Natural killer cell (primary cell): ENCODE measurements around the gene NINJ1. TPM values are rescaled to one million over a fixed set of nuclear protein-coding genes. Genes with fewer than 3 reads are reported as not detected.

Experiments used
- ATAC-seq, 3 donors: fragments of 150-1000 bp in 2 of 3; fragments of 200-7000 bp in 1 of 3; cut with Tn5 transposase; 1 replicate in 1 of 3; 2 replicates in 2 of 3; pipeline ENCODE4 v1.10.0; 2021; ENCODE audit warnings: mild to moderate bottlenecking in 2 of 3, moderate library complexity in 2 of 3
- DNase-seq, 2 donors: peaks; one replicate each; pipeline versions ENCODE4 v3.0.0 to v3.0.0-alpha.2; 2013 to 2021; ENCODE audit warnings: mixed read lengths in 1 of 2
- H3K27ac ChIP-seq: one replicate; pipeline ENCODE4 v1.5.1; 2013; ENCODE audit warnings: mild to moderate bottlenecking, low read length
- H3K27me3 ChIP-seq: one replicate; pipeline ENCODE4 v1.6.1; 2013; ENCODE audit warnings: low read length; ENCODE audit not compliant: control insufficient read depth, insufficient read depth
- H3K36me3 ChIP-seq: one replicate; pipeline ENCODE4 v1.6.1; 2013; ENCODE audit warnings: low read length; ENCODE audit not compliant: control insufficient read depth, insufficient read depth
- H3K4me1 ChIP-seq: one replicate; pipeline ENCODE4 v1.6.1; 2013; ENCODE audit warnings: low read length; ENCODE audit not compliant: control insufficient read depth, insufficient read depth
- H3K4me3 ChIP-seq: one replicate; pipeline ENCODE4 v1.5.1; 2013; ENCODE audit warnings: low read length
- H3K9me3 ChIP-seq: one replicate; pipeline ENCODE4 v1.6.1; 2013; ENCODE audit warnings: low read length; ENCODE audit not compliant: control insufficient read depth, insufficient read depth
- H3K27ac Mint-ChIP-seq, 2 donors: one replicate each; pipeline ENCODE4 v1.8.0; 2022; ENCODE audit warnings: mild to moderate bottlenecking in 2 of 2, mixed read lengths in 2 of 2, moderate library complexity in 1 of 2
- H3K27me3 Mint-ChIP-seq, 2 donors: one replicate each; pipeline ENCODE4 v1.8.0; 2022; ENCODE audit warnings: low read depth in 2 of 2, mixed read lengths in 2 of 2
- H3K36me3 Mint-ChIP-seq: one replicate; pipeline ENCODE4 v1.8.0; 2022; ENCODE audit warnings: mixed read lengths
- H3K4me1 Mint-ChIP-seq, 2 donors: one replicate each; pipeline ENCODE4 v1.8.0; 2022; ENCODE audit warnings: mixed read lengths in 2 of 2
- H3K4me3 Mint-ChIP-seq: one replicate; pipeline ENCODE4 v1.8.0; 2022; ENCODE audit warnings: mild to moderate bottlenecking, moderate library complexity, mixed read lengths
- H3K9me3 Mint-ChIP-seq, 2 donors: one replicate each; pipeline ENCODE4 v1.8.0; 2022; ENCODE audit warnings: mixed read lengths in 2 of 2
- CTCF ChIP-seq: fragments of 200-600 bp; IDR thresholded peaks from one replicate; pipeline ENCODE4 v1.8.0; 2022; ENCODE audit warnings: antibody characterized with exemption
- WGBS: methylation state at CpG from one replicate; pipeline ENCODE4 v1.1.7; 2013; ENCODE audit warnings: missing lambda C conversion rate; ENCODE audit not compliant: insufficient coverage; 5-methylcytosine and 5-hydroxymethylcytosine counted together
- intact Hi-C: fragments of 100-400 bp; cut with micrococcal nuclease; formaldehyde crosslinking; loops from one replicate; pipeline ENCODE4 v1.14.2; 2022
- total RNA-seq, 4 donors: library from RNA; stranded (reverse); fragments of 120-200 nt in 1 of 4; gene quantifications; one replicate each; pipeline versions ENCODE4 v1.2.3 to v1.2.4, GENCODE V29; 2013 to 2022

NINJ1 gene
- total RNA-seq, 3 donors from 2014 or later (not counting 1 experiment from before 2014, with no cell fraction given), result 87.3 to 121 (median 93.8) TPM

DNA sequence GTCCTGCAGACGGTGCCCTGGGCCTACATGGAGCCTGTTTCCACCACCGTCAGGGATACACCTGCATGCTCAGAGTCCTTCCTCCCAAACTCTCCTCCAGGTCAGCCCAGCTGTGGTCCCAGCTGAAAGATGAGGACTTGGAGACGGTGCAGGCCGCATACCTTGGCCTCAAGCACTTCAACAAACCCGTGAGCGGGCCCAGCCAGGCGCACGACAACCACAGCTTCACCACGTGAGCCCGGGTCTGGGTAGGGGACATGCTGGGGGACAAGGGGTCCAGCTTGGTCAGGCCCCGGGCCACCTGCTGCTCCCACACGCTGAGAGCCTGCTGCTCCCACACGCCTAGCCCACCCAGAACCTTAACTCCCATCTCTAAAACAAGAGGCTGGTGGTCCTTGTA, 54.7 kb downstream of the NINJ1 start:
- intact Hi-C loops, result no loop called here
- Histone ChIP-seq H3K4me3 (no peak overlapping the region), H3K9me3 (no peaks in the 10 kb centered on the region), H3K27ac (no peak overlapping the region), H3K4me1 (peaks cover 26% of the 10 kb centered on the region), H3K36me3 (peaks cover 4% of the 10 kb centered on the region), H3K27me3 (peaks cover 8% of the 10 kb centered on the region)
- Mint-ChIP-seq H3K4me1 (peaks cover 5 to 8% of the 10 kb centered on the region in 2 donors), H3K4me3 (no peak overlapping the region), H3K27ac (no peak overlapping the region), H3K9me3 (no peaks in the 10 kb centered on the region), H3K27me3 (peaks cover 44 to 59% of the 10 kb centered on the region in 2 donors), H3K36me3 (no peaks in the 10 kb centered on the region)
- DNase-seq (no peak), ATAC-seq (no peak)
- TF ChIP-seq CTCF, result no peak
- WGBS, result 82% methylated on average over 13 of the region's 13 CpGs

DNA sequence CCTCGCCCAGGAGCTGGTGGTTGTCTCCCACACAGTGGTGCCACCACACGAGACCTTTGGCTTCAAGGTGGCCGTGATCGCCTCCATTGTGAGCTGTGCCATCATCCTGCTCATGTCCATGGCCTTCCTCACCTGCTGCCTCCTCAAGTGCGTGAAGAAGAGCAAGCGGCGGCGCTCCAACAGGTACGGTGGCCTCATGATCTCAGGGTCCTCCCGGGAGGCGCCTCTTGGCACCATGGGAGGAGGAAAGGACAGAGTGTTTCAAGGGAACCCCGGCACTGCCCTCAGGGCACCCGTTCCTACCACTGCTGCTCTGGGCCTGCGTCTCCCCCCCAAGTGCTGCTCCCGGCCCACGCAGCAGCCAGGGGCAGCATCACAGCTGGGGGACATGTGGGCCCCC, 56.2 kb downstream of the NINJ1 start:
- ATAC-seq (no peak), DNase-seq (no peak)
- 96% methylated on average over 16 of the region's 16 CpGs for WGBS
- TF ChIP-seq CTCF, result no peak
- peaks cover 5% of the 10 kb centered on the region for H3K27me3 ChIP-seq
- H3K4me1 ChIP-seq, result peaks cover 14% of the 10 kb centered on the region
- peaks cover 4% of the 10 kb centered on the region for H3K36me3 ChIP-seq
- intact Hi-C loops, result no loop called here
- no peaks in the 10 kb centered on the region for H3K4me1 Mint-ChIP-seq
- peaks cover 42 to 52% of the 10 kb centered on the region in 2 donors for H3K27me3 Mint-ChIP-seq
- no peak overlapping the region for H3K4me3 Mint-ChIP-seq
- no peak overlapping the region for H3K27ac ChIP-seq
- no peaks in the 10 kb centered on the region for H3K9me3 ChIP-seq
- H3K36me3 Mint-ChIP-seq, result no peaks in the 10 kb centered on the region
- H3K9me3 Mint-ChIP-seq, result no peaks in the 10 kb centered on the region
- H3K4me3 ChIP-seq, result no peak overlapping the region
- H3K27ac Mint-ChIP-seq, result no peak overlapping the region

DNA sequence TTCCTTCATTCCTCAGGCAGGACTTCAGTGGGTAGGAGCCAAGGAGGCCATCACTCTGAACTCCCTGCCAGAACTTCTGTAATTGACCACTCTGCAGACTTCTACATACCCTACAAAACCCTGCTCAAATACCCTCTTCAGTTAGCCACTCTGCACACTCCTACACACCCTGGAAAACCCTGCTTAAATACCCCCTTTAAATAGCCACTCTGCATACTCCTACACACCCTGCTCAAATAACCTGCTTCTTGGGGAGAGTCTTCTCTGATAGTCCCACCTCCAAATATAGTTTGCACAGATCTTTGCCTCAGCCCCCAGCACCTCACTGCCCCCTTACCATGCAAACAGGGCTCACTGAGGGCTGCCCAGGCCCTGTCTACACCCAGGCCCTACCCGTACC, 56.7 kb downstream of the NINJ1 start:
- H3K27me3 Mint-ChIP-seq, result peaks cover 46 to 57% of the 10 kb centered on the region in 2 donors
- no peak for ATAC-seq
- H3K36me3 Mint-ChIP-seq, result no peaks in the 10 kb centered on the region
- H3K4me1 Mint-ChIP-seq, result no peaks in the 10 kb centered on the region
- Histone ChIP-seq H3K27ac (no peak overlapping the region), H3K9me3 (no peaks in the 10 kb centered on the region), H3K27me3 (peaks cover 2% of the 10 kb centered on the region), H3K4me1 (peaks cover 10% of the 10 kb centered on the region), H3K4me3 (no peak overlapping the region), H3K36me3 (peaks cover 4% of the 10 kb centered on the region)
- 100% methylated on average over 1 of the region's 1 CpG for WGBS
- no peak for TF ChIP-seq CTCF
- intact Hi-C loops, result no loop called here
- no peak for DNase-seq
- no peak overlapping the region for H3K4me3 Mint-ChIP-seq
- H3K9me3 Mint-ChIP-seq, result no peaks in the 10 kb centered on the region
- no peak overlapping the region for H3K27ac Mint-ChIP-seq

GRCh38 chr9:93076792-93077128, 57.3 kb downstream of the NINJ1 start:
- intact Hi-C loops, result no loop called here
- Mint-ChIP-seq H3K27me3 (peaks cover 46 to 58% of the 10 kb centered on the region in 2 donors), H3K27ac (no peak overlapping the region)

More at GRCh38 chr9:93076792-93077128, 57.3 kb downstream of the NINJ1 start:
- Mint-ChIP-seq H3K4me3 (no peak overlapping the region), H3K36me3 (no peaks in the 10 kb centered on the region), H3K4me1 (no peaks in the 10 kb centered on the region), H3K9me3 (no peaks in the 10 kb centered on the region)
- H3K36me3 ChIP-seq, result peaks cover 4% of the 10 kb centered on the region
- no peak for DNase-seq
- H3K27me3 ChIP-seq, result peaks cover 2% of the 10 kb centered on the region
- no peak for ATAC-seq
- peaks cover 10% of the 10 kb centered on the region for H3K4me1 ChIP-seq
- 100% methylated on average over 2 of the region's 2 CpGs for WGBS
- no peak overlapping the region for H3K4me3 ChIP-seq
- TF ChIP-seq CTCF, result no peak
- no peak overlapping the region for H3K27ac ChIP-seq
- H3K9me3 ChIP-seq, result no peaks in the 10 kb centered on the region
